Astrocyte of the cerebellum (primary cell): ENCODE results near the gene SLC6A11.

ENCODE experiments used
- DNase-seq: peaks from one replicate; pipeline ENCODE4 v3.0.0-alpha.2; 2011; ENCODE audit warnings: low read depth
- H3K4me3 ChIP-seq: 2 replicates; pipeline ENCODE4 v1.5.1; 2011; ENCODE audit warnings: mild to moderate bottlenecking, low read depth, low read length, moderate library complexity
- CTCF ChIP-seq: IDR thresholded peaks from 2 replicates; pipeline ENCODE4 v1.5.1; 2012; ENCODE audit warnings: low read length, low read depth, moderate library complexity, mild to moderate bottlenecking; ENCODE audit errors: missing control alignments
- in situ Hi-C: cut with HindIII; loops from 2 replicates; pipeline ENCODE4 v1.10.0; 2017; ENCODE audit warnings: low sequenced_read_pairs

Gene SLC6A11

GRCh38 chr3:10945683-10946287 lies 129.8 kb downstream of the SLC6A11 start:
- H3K4me3 ChIP-seq: no peak overlapping the region
- TF ChIP-seq CTCF: peak; percentile 79
- in situ Hi-C loops: no loop called here
- no peak for DNase-seq

DNA sequence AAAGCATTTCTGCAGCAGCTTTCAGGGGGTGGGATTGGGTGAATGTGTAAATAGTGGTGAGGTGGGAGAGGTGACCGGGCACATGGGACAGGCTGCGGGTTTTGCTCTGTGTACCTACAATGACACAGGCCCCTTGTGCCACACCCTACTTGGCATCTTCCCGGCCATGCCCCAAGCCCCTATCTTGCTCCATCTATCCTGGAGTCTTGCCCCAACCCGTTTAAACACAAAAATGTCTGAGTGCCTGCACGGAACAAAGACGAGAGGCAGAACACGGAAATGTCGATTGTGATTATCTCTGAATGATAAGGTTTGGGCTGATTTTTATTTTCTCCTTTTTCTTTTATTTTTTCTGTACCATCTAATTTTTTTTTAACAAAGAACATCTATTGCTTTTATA lies 130.5 kb downstream of the SLC6A11 start:
- DNase-seq: no peak
- no peak overlapping the region for H3K4me3 ChIP-seq
- no peak for TF ChIP-seq CTCF
- in situ Hi-C loops: no loop called here

GRCh38 chr3:10948326-10948725 lies 132.3 kb downstream of the SLC6A11 start:
- no peak for DNase-seq
- in situ Hi-C loops: no loop called here
- TF ChIP-seq CTCF: no peak
- no peak overlapping the region for H3K4me3 ChIP-seq

GRCh38 chr3:10949197-10949596 lies 133.2 kb downstream of the SLC6A11 start:
- no peak overlapping the region for H3K4me3 ChIP-seq
- in situ Hi-C loops: no loop called here
- no peak for TF ChIP-seq CTCF

DNA sequence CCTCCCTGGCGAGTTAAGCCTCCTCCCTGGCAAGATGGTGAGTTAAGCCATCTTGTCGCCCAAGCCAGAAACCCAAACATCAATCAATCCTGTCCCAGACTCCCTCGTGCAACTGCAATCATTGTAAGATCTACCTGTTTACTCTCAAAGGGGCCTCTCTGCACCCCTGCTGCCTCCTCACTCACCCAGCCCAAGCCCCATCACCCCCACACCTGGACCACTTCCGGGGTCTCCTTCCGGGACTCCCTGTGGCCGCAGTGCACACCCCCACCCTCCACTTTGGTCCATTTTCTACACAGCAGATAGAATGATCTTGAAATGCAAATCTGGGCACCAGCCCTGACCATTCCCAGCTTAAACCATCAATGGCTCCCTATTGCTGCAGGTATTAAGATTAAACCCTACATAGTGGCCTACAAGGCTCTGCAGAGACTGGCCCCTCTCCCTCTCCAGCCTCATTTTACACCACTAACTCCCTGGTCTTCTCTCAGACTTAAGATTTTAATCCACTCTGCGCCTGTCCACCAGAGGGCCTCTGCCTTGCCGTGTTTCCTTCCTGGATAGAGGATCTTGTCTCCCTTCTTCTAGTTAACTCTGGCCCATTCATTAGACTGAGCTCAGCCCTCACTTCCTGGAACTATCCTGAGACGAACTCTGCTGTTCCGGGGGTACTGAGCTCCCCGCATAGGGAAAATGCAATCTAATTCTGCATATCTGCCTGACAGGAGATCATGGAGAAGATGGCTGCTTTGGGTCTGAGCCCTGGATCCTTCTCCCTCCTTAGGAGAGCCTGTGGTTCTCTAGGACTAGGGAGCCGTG lies 134.7 kb downstream of the SLC6A11 start:
- in situ Hi-C loops: no loop called here
- TF ChIP-seq CTCF: peak; percentile 79
- DNase-seq: no peak
- no peak overlapping the region for H3K4me3 ChIP-seq

More at GRCh38 chr3:10949197-10949596, 133.2 kb downstream of the SLC6A11 start:
- no peak for DNase-seq

DNA sequence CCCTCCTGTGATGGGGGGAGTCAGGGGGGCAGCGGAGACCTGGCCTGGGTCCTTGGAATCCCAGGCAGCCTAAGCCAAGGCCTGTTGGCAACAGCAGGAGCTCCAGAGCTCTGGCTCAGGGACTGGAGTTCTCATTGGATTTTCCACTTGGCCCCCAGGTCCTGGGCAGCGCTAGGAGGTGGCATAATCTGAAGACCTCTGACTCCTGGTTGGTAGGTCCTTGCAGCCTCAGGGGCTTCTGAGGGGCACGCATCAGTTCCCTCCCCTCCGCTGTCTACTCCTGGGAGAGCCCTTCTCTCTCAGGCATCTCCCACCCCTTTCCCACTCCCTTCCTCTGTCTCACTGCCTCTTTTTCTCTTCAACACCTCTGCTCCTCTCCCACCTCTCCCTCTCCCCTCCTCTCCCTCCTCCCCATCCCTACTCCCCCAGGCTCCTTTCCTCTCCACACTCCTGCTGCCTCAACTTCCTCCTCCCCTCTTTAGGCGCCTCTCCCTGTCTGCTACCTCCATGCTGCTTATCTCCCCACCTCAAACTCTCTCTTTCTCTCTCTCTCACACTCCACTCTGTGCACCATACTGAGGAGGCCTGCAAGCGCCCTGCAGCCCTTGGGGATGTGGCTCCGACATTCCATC lies 135.4 kb downstream of the SLC6A11 start:
- TF ChIP-seq CTCF: no peak
- no peak overlapping the region for H3K4me3 ChIP-seq
- in situ Hi-C loops: no loop called here
- DNase-seq: no peak
